ENCODE data around the gene ARHGEF16. TPM values are rescaled to one million over a fixed set of nuclear protein-coding genes. Genes with fewer than 3 reads are reported as not detected.

The ARHGEF16 gene
- total RNA-seq, 1 donor, result 0.18 TPM

GRCh38 chr1:3510136-3510955 is 55.9 kb downstream of the ARHGEF16 start:
- TF ChIP-seq, protein P1, sequence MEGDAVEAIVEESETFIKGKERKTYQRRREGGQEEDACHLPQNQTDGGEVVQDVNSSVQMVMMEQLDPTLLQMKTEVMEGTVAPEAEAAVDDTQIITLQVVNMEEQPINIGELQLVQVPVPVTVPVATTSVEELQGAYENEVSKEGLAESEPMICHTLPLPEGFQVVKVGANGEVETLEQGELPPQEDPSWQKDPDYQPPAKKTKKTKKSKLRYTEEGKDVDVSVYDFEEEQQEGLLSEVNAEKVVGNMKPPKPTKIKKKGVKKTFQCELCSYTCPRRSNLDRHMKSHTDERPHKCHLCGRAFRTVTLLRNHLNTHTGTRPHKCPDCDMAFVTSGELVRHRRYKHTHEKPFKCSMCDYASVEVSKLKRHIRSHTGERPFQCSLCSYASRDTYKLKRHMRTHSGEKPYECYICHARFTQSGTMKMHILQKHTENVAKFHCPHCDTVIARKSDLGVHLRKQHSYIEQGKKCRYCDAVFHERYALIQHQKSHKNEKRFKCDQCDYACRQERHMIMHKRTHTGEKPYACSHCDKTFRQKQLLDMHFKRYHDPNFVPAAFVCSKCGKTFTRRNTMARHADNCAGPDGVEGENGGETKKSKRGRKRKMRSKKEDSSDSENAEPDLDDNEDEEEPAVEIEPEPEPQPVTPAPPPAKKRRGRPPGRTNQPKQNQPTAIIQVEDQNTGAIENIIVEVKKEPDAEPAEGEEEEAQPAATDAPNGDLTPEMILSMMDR (IDR thresholded peaks at IDR 0.05; ENCODE audit: insufficient read depth, low read length), result no peak
- no peak overlapping the region for H3K4me3 ChIP-seq (ENCODE audit: low read depth, low read length)

GRCh38 chr1:3510956-3511250 is 56.4 kb downstream of the ARHGEF16 start:
- TF ChIP-seq, protein P1 (IDR thresholded peaks at IDR 0.05; ENCODE audit: insufficient read depth, low read length), result no peak
- no peak overlapping the region for H3K4me3 ChIP-seq (ENCODE audit: low read depth, low read length)
- no peak for DNase-seq (ENCODE audit: low read depth)

More at GRCh38 chr1:3510136-3510955, 55.9 kb downstream of the ARHGEF16 start:
- DNase-seq (ENCODE audit: low read depth), result peak; percentile 27

- no peak overlapping the region for H3K4me3 ChIP-seq (ENCODE audit: low read depth, low read length)
- TF ChIP-seq, protein P1 (IDR thresholded peaks at IDR 0.05; ENCODE audit: insufficient read depth, low read length), result no peak
- DNase-seq (ENCODE audit: low read depth), result no peak
Measured at GRCh38 chr1:3511306-3511705, 56.8 kb downstream of the ARHGEF16 start.

DNA sequence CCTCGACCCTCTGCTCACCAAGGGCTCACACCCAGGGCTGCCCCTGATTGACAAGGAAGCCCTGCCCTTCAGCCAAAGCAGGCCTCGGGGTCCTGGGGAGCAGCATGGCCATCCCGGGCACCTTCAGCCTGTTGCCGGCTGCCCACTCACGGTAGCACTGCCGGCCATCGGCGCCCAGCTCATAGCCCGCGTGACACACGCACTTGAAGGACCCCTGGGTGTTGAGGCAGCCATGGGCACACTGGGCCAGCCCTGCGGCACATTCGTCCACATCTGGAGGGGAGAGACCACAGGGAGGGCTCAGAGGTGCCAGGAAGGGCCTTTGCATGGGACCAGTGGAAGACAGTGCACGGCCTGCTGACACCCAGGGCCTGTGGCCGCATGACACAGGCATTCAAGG is 57.4 kb downstream of the ARHGEF16 start:
- TF ChIP-seq, protein P1 (IDR thresholded peaks at IDR 0.05; ENCODE audit: insufficient read depth, low read length), result no peak
- no peak overlapping the region for H3K4me3 ChIP-seq (ENCODE audit: low read depth, low read length)
- DNase-seq (ENCODE audit: low read depth), result no peak

DNA sequence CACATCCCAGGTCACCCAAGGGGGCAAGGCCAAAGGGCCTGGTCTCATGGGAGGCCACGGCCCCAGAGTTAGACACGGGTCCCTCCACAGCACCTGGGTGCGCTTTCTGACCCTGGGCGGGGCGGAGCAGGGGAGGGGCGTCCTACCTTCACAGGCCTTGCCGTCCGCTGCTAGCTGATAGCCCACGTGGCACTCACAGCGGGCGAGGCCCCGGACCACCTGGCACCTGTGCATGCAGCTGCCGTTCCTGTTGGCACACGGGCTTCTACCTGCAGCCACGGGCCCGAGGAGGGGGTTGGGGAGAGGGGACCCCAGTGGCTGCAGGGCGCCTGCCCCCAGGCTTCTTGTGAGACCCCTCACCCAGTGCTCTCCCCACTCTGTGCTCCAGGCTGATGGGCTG is 59.9 kb downstream of the ARHGEF16 start:
- TF ChIP-seq, protein P1 (IDR thresholded peaks at IDR 0.05; ENCODE audit: insufficient read depth, low read length), result no peak
- no peak overlapping the region for H3K4me3 ChIP-seq (ENCODE audit: low read depth, low read length)
- no peak for DNase-seq (ENCODE audit: low read depth)

- DNase-seq (ENCODE audit: low read depth), result no peak
- H3K4me3 ChIP-seq (ENCODE audit: low read depth, low read length), result no peak overlapping the region
- TF ChIP-seq, protein P1 (IDR thresholded peaks at IDR 0.05; ENCODE audit: insufficient read depth, low read length), result no peak
Measured at GRCh38 chr1:3515272-3515671, 60.8 kb downstream of the ARHGEF16 start.

All from fibroblast of the aortic adventitia (primary cell).